Fibroblast of skin of left quadriceps (primary cell): ENCODE results near the gene TNFRSF21.
"Not testable (repeated sequence)": the region's sequence is repeated elsewhere in the genome, so short reads cannot be mapped to it uniquely, and the experiment has no call there.

Source experiments
- DNase-seq, 2 experiments: peaks; one replicate each; pipeline ENCODE4 v3.0.0-alpha.2; 2013; ENCODE audit warnings: low read depth in 2 of 2

TNFRSF21 gene

GRCh38 chr6:47288267-47289090, 21.2 kb downstream of the TNFRSF21 start:
- DNase-seq, result no peak

DNA sequence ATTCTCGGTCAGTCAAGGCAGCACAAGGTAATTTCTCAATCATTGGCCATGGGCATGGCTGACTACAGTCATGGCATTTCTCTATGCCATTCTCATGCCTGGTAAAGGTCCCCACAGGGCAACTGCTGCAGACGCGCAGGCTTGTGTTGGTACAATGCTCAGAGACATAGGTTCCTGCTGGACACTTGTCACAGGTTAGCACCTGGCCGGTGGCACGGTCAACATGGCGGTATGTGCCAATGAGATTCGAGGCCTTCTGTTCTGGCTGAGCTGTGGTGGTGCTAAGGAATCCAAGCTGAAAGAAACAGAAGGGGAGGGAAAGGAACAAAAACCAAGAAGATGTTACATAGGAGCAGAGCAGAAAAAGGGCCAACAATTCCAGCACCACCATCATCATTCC, 23.4 kb downstream of the TNFRSF21 start:
- no peak for DNase-seq

DNA sequence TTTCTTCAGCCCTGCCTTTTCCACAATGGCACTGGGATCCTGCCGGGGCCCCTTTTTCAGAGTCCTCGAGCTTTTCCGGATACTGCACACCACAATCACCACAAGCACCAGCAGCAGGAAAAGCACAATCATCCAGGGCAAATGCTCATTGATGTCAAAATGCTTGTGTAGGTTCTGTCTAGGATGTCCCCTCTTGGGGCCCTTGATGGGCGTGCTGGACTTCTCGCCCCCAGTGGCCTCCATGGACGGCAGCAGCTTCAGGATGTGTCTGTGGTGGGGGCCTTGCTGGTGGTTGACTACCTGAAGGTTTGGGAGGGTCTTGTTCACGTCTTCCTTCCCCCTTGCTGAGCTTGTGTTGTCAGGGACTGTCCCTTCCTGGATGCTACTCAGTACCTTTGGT, 25.7 kb downstream of the TNFRSF21 start:
- DNase-seq, result no peak

DNA sequence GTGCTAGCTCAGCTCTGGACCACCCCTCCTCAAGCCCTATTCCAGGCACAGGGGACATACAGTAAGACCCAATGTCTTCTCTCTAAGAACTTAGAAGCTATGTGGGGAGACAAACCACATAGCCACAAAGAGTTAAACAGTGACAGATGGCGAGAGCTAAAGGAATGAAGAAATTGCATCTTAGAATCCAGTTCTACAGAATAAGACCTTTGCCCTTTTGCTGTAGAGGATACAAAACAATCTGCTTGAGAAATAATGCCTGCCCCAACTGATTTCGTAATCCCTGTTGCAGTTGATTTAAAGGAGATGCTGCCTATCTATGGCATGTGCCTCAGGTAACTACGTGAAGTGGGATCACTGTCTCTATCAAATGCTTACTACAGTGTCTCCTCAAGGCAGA, 31.2 kb downstream of the TNFRSF21 start:
- peak; percentile 21 to 30 for DNase-seq

- DNase-seq, result no peak
Measured at GRCh38 chr6:47277702-47278101, 32.0 kb downstream of the TNFRSF21 start.

DNA sequence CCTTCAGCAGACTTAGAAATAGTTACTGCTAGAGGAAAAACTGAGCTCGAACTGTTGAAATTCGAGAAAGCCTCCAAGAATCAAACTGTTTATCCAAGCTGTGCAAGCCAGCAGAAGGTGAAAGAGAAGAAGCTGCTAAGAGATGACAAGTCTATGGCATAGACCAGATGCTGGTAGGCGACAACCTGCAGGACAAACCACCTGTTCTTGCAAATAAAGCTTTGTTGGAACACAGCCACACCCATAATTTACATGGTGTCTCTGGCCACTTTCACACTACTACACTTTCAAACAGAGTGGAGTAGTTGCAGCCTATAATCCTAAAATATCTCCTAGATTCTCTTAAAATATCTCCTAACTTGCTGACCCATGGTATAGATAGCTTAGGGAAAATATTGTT, 33.3 kb downstream of the TNFRSF21 start:
- DNase-seq, result no peak

DNA sequence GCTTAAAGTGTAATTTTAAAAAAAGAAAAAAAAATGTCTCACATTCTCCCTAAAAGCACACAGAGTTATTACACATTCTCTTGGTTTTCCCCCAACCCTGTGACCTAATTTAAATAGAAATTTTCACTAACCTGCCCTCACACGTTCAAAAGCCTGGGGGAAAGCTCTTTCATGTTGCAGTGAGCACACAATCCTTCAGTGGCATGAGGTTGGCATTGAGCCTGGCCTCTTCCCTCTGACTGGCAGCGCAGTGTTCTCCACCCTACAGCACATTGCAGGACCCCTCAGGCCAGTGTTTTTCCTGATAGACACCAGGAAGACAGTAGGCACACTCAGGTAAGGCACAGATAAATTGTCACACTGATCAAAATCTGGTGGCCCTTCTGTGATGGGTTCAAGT, 34.1 kb downstream of the TNFRSF21 start:
- no peak for DNase-seq

- DNase-seq, result not testable (repeated sequence)
Measured at GRCh38 chr6:47275132-47275531, 34.6 kb downstream of the TNFRSF21 start.

DNA sequence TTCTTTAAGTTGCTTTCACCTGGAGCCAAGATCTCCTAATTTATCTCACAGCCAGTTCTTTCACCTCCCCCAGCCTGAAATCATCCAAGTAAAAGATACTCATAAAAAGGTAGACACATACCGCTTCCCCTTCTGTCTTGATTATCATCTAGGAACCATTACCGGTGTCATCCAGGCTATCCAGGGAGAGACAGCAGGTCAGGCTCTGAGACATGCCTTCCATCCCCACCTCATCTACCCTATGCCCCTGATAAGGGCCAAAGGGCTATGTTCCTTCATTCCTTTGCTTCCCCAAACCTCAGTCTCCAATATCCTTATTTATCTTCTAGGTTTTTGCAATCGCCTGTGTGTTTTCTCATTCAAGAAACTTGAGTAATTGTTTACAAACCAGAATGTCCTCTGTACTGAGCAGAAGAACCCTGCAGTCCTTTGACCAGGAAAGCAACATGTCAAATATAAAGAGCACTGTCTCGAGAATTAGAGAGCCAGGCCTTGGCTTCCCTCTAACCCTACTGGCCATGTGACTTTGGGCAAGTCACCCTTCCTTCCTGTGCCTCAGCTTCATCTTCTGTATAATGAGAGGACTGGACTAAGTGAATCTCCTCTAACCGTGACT, 41.0 kb downstream of the TNFRSF21 start:
- no peak for DNase-seq

DNA sequence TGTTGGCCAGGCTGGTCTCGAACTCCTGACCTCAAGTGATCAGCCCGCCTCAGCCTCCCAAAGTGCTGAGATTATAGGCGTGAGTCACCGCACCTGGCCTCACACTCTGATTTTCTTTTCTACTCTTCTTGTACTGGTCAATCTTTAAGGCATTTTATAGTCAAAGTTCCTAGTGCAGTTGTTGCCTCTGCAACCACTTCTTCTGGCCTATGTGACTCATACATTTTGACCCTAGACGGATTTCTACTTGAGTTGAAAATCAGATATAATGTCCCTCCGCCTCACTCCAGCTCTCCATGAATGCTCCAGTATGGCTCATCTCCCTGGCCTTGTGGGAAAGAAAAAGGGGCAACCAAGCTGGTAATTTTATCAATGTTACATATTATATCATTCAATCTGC, 42.4 kb downstream of the TNFRSF21 start:
- DNase-seq, result no peak

GRCh38 chr6:47265971-47266370, 43.7 kb downstream of the TNFRSF21 start:
- no peak for DNase-seq

DNA sequence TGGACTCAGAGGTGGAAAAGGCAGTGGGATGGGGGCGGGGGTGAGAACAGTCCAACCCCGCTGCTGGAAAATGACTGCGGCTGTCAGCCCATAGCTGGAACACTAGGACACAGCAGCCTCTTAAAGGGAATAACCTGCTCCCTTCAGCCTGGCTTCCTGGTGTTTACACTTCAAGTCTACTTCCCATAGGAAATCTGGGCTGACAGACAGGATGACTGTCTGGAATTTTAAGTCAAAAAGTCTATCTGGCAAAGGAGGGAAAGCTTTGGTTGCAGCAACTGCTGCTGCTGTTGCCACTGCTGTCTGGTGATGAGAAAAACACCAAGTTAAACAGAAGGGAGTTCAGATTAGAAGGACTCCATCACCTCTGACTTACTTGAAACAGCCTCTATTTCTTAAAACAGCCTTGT, 44.9 kb downstream of the TNFRSF21 start:
- no peak for DNase-seq

- no peak for DNase-seq
Measured at GRCh38 chr6:47263268-47263667, 46.4 kb downstream of the TNFRSF21 start.

GRCh38 chr6:47262231-47262630, 47.5 kb downstream of the TNFRSF21 start:
- no peak for DNase-seq

DNA sequence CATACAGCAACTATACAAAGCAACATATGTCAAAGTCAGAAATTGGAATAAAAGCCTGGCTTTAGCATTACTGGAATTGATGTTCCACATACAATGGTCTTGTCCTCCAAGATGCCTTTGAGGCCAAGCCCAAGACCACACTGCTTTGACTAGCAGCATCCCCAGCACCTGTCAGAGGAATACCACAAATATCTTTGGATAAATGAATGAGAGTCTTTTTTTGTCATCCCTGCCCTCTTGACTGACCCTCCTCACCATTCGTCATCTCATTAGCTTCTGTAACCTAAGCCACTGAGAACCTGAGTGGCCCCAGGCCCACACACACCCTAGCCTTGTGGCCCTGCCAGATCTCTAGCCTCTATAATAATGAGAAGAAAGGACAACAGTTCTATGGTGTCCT, 48.5 kb downstream of the TNFRSF21 start:
- DNase-seq, result no peak

GRCh38 chr6:47260021-47260420, 49.7 kb downstream of the TNFRSF21 start:
- no peak for DNase-seq

DNA sequence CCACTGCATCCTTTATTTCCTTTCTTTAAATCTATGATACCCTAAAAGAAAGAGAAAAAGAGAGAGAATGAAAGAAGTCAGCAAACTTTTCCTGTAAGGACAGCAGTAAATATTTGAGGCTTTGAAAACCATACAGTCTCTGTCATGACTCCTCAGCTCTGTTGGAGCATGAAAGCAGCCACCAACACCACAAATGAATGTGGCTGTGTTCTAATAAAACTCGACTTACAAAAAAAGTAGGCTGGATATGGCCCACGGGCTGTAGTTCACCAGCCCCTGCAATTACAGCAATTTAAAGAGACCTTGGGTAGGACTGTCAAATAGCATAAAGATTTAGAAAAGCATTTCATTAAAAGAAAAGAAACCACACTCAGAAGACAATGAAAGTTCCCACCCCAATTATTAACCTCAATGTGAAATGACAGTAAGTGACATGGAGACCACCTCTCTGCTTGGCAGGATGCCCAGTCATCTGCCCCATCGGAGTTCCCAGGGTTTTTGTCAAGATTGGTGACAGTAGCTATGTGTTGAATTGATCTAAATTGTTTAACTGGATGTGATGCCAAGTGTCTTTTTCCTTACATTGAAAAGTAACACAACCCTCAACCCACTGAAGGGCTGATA, 50.9 kb downstream of the TNFRSF21 start:
- no peak for DNase-seq

DNA sequence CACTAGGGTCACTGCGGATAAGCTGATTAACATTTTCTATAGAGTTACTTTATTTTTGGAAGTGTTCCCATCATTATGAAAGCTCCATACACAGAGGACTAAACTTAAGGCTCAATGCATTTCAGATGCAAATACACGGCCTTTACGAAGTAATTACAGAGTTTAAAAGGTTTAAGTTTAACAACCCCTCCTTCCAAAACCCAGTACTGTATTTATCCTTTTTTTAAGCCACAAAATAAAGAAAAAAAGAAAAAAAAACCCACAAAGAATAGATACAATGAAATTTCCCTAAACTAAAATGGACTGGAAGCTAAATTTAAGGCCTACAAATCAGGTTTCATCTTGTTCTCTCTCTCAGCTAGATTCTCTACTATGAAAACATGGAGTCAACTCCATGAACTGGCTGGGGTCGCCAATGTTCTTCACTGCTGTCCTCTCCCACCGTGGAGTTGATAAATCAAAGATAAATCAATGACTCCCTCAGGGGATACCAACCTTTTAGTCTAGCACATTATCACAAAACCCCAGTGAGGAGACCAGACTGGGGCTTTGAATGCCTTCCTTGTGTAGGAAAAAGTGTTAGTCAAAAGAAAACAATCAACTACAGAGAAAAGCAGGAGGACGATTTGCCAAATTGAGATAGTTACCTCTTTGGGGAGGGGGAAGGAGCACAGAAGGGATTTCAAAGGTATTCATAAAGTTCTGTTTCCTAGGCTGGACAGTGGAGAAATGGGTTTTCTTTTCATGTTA, 52.5 kb downstream of the TNFRSF21 start:
- no peak for DNase-seq

DNA sequence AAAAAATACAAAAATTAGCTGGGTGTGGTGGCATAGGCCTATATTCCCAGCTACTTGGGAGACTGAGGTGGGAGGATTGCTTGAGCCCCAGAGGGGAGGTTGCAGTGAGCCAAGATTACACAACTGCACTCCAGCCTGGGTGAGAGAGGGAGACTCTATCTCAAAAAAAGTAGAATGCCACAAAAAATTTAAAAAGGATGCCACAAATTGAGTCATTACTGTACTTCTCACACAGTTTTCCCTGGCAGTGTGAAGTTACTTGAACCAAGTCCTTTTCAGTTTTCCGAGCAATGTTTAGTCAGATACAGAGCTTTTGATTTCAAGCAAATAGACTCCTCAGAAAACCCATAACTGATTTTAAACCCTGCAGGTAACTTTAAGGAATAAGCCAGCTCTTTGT, 53.3 kb downstream of the TNFRSF21 start:
- no peak for DNase-seq

DNA sequence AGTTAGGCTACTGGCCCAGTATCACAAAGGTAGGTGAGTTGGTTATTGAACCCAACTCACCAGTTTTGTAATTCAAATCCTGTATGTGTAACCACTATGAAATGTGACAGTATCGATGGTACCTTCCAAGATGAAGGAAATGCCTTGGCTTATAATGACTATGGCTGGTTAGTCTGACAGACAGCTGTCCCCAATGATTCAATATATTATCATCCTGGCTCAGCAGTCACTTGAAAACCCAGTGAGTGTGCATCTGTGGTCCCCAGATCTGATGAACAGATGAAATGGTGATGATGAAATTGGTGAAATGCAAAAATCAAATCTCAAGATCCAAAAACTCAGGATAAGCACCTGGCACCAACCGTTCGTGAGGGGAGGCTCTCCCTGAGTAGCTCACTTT, 54.8 kb downstream of the TNFRSF21 start:
- DNase-seq, result no peak

DNA sequence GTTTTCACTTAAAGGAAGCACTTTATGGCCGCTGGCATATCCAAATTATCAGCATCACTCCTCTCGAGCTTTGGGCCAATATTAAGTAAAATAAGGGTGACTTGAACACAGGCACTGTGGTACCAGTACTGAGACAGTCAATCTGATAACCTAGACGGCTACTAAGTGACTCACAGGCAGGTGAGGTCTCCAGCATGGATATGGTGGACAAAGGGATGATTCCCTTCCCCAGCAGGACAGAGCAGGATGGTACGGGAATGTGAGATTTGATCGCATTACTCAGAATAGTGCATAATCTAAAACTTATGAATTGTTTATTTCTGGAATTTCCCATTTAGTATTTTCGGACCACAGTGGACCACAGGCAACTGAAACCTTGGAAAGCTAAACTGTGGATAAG, 55.7 kb downstream of the TNFRSF21 start:
- DNase-seq, result no peak

GRCh38 chr6:47253136-47253535, 56.6 kb downstream of the TNFRSF21 start:
- no peak for DNase-seq
